GM18861 (cell line): ENCODE measurements around the gene NEDD4L.

ENCODE experiments used
- ATAC-seq: cut with Tn5 transposase; IDR thresholded peaks from one replicate; pipeline ENCODE4 v1.9.1; 2021; ENCODE audit not compliant: unreplicated experiment

NEDD4L gene

GRCh38 chr18:58407263-58407648, 363.2 kb downstream of the NEDD4L start:
- no peak for ATAC-seq

- no peak for ATAC-seq
Measured at GRCh38 chr18:58407649-58408407, 363.8 kb downstream of the NEDD4L start.

GRCh38 chr18:58408665-58409064, 364.6 kb downstream of the NEDD4L start:
- no peak for ATAC-seq

GRCh38 chr18:58409802-58410445, 365.9 kb downstream of the NEDD4L start:
- no peak for ATAC-seq

- ATAC-seq: no peak
Measured at GRCh38 chr18:58411323-58411722, 367.3 kb downstream of the NEDD4L start.

- ATAC-seq: no peak
Measured at GRCh38 chr18:58412844-58413666, 369.0 kb downstream of the NEDD4L start.

GRCh38 chr18:58413667-58414628, 369.9 kb downstream of the NEDD4L start:
- no peak for ATAC-seq

GRCh38 chr18:58416014-58416703, 372.1 kb downstream of the NEDD4L start:
- no peak for ATAC-seq

GRCh38 chr18:58416704-58417683, 373.0 kb downstream of the NEDD4L start:
- no peak for ATAC-seq

GRCh38 chr18:58417752-58418151, 373.7 kb downstream of the NEDD4L start:
- ATAC-seq: no peak

GRCh38 chr18:58418361-58418760, 374.3 kb downstream of the NEDD4L start:
- ATAC-seq: no peak

GRCh38 chr18:58419587-58420199, 375.7 kb downstream of the NEDD4L start:
- ATAC-seq: no peak

GRCh38 chr18:58426611-58427010, 382.6 kb downstream of the NEDD4L start:
- no peak for ATAC-seq

GRCh38 chr18:58427321-58427720, 383.3 kb downstream of the NEDD4L start:
- no peak for ATAC-seq

GRCh38 chr18:58429442-58429841, 385.4 kb downstream of the NEDD4L start:
- no peak for ATAC-seq

GRCh38 chr18:58431215-58431614, 387.2 kb downstream of the NEDD4L start:
- no peak for ATAC-seq

GRCh38 chr18:58432050-58432727, 388.2 kb downstream of the NEDD4L start:
- ATAC-seq: no peak
